Activated gamma-delta T cell treated with anti-CD3 and anti-CD28 coated beads, Interleukin-2, amount 50 U/mL, for 16 hours (primary cell): ENCODE measurements around the gene TAX1BP1.
A peak's percentile ranks its signal among the peaks of the same experiment; 100 is the strongest.
"Not testable (repeated sequence)": the region's sequence is repeated elsewhere in the genome, so short reads cannot be mapped to it uniquely, and the experiment has no call there.

ENCODE experiments used
- DNase-seq: peaks from one replicate; pipeline ENCODE4 v3.0.0-alpha.2; 2020; ENCODE audit warnings: low read depth

Gene TAX1BP1

GRCh38 chr7:27739301-27739908 is 557 bp upstream of the TAX1BP1 start:
- DNase-seq = no peak

GRCh38 chr7:27740449-27741086 is 606 bp downstream of the TAX1BP1 start:
- DNase-seq = peak; percentile 77

- not testable (repeated sequence) for DNase-seq
These were observed 2.2 kb downstream of the TAX1BP1 start for GRCh38 chr7:27742091-27742710.

GRCh38 chr7:27745064-27745583 is 5.2 kb downstream of the TAX1BP1 start:
- DNase-seq = no peak

GRCh38 chr7:27746486-27746885 is 6.5 kb downstream of the TAX1BP1 start:
- DNase-seq = no peak

- DNase-seq = no peak
These were observed 7.0 kb downstream of the TAX1BP1 start for GRCh38 chr7:27746978-27747377.

GRCh38 chr7:27747589-27748368 is 7.8 kb downstream of the TAX1BP1 start:
- no peak for DNase-seq

- no peak for DNase-seq
These were observed 10.4 kb downstream of the TAX1BP1 start for GRCh38 chr7:27750316-27750715.

- no peak for DNase-seq
These were observed 12.1 kb downstream of the TAX1BP1 start for GRCh38 chr7:27751888-27752660.

GRCh38 chr7:27753863-27754262 is 13.9 kb downstream of the TAX1BP1 start:
- DNase-seq = no peak

- DNase-seq = no peak
These were observed 16.3 kb downstream of the TAX1BP1 start for GRCh38 chr7:27756298-27756697.

- DNase-seq = no peak
These were observed 19.5 kb downstream of the TAX1BP1 start for GRCh38 chr7:27759491-27759890.

- no peak for DNase-seq
These were observed 22.1 kb downstream of the TAX1BP1 start for GRCh38 chr7:27762062-27762461.

GRCh38 chr7:27763983-27764508 is 24.1 kb downstream of the TAX1BP1 start:
- DNase-seq = no peak

GRCh38 chr7:27765841-27766240 is 25.9 kb downstream of the TAX1BP1 start:
- DNase-seq = no peak

- no peak for DNase-seq
These were observed 27.4 kb downstream of the TAX1BP1 start for GRCh38 chr7:27767374-27767773.

GRCh38 chr7:27771111-27771510 is 31.1 kb downstream of the TAX1BP1 start:
- no peak for DNase-seq

- no peak for DNase-seq
These were observed 34.9 kb downstream of the TAX1BP1 start for GRCh38 chr7:27774717-27775328.

- DNase-seq = no peak
These were observed 35.8 kb downstream of the TAX1BP1 start for GRCh38 chr7:27775782-27776181.

- DNase-seq = no peak
These were observed 37.7 kb downstream of the TAX1BP1 start for GRCh38 chr7:27777662-27778061.

- no peak for DNase-seq
These were observed 39.9 kb downstream of the TAX1BP1 start for GRCh38 chr7:27779873-27780272.
